HT1080 (cell line): ENCODE results near the gene ARPC1B. TPM values are rescaled to one million over a fixed set of nuclear protein-coding genes. Genes with fewer than 3 reads are reported as not detected.

ENCODE experiments used
- DNase-seq: peaks from one replicate; pipeline ENCODE4 v3.0.0-alpha.2; 2015; ENCODE audit warnings: low read depth
- total RNA-seq: library from RNA; depleted of rRNA; stranded (reverse); fragments of >200 nt; shearing (Covaris generic); gene quantifications from 2 replicates; pipeline ENCODE4 v1.2.3, GENCODE V29; 2014

Gene ARPC1B
- total RNA-seq, 1 experiment from 2014 or later: 360 TPM

- DNase-seq: no peak
Observed at GRCh38 chr7:99389772-99390171, 15.2 kb downstream of the ARPC1B start.

GRCh38 chr7:99390941-99391602 lies 16.5 kb downstream of the ARPC1B start:
- no peak for DNase-seq

- no peak for DNase-seq
Observed at GRCh38 chr7:99392046-99392445, 17.5 kb downstream of the ARPC1B start.

GRCh38 chr7:99392659-99393354 lies 18.3 kb downstream of the ARPC1B start:
- no peak for DNase-seq

DNA sequence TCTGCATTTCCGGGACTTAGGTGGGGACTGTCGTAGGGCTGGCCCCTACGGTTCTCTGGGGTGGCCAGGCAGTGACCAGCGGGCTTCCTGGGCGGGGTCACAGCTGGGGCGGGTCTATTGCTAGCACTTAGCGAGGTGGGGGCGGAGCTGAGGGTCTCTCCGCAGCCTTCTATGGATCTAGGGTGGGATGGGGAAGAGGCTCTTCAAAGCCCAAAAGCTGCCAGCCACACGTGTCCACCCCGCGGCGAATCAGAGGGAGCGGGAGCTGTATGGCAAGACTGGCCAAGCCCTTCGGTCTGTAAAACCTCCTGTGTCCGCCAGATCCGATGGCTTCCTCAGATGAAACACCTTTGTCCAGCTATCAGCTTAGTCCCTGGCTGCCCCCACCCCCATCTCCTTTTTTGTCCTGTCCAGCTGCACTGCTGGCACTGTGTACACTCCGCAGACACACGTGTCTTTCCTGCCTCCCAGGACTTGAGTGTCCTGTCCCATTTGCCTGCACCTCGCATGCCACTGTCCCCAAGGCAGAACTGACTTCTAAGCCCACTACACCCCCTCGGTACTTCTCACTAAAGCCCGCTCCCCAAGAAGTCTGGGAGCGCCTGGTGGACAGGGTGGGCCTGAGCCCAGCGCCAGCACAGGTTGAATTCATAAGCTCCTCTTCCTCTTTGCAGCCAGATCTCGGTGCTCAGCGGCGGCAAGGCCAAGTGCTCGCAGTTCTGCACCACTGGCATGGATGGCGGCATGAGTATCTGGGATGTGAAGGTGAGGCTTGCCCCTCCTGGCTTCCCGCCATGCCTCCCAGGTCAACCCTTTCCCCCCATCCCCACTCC lies 19.0 kb downstream of the ARPC1B start:
- DNase-seq: no peak

- DNase-seq: no peak
Observed at GRCh38 chr7:99394188-99394502, 19.6 kb downstream of the ARPC1B start.

GRCh38 chr7:99395616-99396327 lies 21.2 kb downstream of the ARPC1B start:
- DNase-seq: no peak

- DNase-seq: no peak
Observed at GRCh38 chr7:99396418-99397296, 22.1 kb downstream of the ARPC1B start.

DNA sequence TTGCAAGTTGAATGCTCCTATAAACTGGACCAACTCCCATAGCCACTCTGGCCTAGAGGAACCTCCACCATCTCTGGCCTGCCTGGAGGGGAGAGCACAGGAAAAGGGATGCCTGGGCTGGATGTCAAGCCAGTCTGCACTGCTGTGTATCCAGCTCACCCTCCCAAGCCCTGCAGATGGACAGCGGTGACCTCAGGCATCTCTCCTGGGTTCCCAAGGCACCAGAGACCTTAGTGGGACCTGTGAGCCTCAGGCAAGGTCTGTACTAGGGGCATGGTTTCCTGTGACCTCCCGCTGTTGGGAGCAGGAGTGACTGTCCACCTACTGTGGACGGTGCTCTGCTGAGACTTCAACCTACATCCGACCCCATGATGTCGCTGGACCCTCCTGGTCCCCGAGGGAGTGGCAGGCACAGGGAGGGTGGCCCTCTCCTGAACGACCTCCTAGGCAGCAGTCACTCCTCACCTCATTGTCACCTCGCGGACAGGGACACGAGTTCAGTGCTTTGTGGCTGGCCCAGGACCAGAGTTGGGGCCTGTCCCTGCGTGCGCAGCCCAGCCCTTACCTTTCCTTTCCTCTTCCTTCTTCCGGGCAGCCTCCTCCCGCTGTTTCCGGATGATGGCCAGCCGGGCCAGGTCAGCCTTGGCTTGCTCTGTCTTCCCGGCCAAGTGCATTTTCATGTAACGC lies 22.9 kb downstream of the ARPC1B start:
- DNase-seq: no peak

DNA sequence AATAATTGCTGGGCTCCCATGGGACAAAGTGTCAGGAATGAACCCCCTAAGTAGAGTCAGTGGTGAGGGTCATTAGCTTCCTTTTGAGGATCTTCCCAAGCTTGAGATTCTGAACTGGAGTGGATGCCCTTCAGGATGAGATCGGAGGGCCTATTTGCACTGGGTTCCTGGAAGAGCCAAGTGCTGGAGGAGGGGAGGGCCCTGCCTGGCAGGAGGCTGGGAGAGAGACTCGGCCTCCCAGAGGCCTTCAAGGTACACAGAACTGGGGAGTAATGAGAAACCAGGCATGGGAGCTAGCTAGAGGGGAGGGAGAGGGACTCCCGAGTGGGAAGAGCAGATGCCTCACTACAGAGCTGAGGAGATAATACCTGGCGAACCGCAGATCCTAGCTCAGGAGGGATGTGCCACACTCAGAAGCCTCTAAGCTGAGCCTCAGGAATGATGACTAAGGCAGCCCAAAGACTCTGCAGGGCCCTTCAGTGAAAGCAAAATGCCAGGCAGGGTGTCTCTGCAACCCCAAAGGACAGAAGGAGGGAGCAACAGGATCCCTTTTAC lies 24.4 kb downstream of the ARPC1B start:
- DNase-seq: no peak

DNA sequence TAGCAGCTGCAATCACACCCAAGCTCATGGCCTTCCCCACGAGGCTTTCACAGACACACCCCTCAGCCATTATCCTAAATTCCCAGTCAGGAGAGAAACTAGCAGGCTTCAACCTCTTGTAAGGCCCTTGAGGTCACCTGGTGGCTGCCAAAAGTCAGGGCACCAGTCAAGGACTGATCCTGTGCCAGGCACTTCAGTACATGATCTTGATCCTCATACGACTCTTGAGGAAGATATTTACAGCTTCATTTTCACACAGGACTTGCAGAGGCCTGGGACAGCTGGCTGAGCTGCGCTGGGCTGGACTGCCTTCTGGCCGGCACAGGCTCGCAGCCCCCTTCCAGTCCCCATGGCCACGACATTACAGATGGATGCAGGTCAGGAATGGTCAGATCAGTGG lies 25.1 kb downstream of the ARPC1B start:
- DNase-seq: no peak

DNA sequence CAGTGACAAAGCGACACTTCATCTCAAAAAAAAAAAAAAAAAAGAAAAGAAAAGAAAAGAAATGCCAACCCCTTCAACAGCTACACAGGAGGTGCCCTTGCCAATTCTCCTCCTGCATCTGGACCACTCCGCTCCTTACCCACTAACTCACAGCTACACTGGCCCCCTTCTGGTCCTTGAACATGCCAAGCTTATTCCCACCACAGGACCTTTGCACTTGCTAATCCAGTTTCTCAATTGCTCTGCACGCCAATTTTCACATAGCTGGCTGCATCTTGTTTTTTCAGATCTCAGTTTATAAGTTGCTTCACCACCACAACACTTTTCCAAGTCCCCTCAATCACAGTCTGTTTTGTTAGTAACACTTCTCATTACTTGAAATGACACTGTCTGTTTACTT lies 28.3 kb downstream of the ARPC1B start:
- no peak for DNase-seq

GRCh38 chr7:99403764-99404163 lies 29.2 kb downstream of the ARPC1B start:
- no peak for DNase-seq

GRCh38 chr7:99404235-99404976 lies 29.9 kb downstream of the ARPC1B start:
- no peak for DNase-seq

DNA sequence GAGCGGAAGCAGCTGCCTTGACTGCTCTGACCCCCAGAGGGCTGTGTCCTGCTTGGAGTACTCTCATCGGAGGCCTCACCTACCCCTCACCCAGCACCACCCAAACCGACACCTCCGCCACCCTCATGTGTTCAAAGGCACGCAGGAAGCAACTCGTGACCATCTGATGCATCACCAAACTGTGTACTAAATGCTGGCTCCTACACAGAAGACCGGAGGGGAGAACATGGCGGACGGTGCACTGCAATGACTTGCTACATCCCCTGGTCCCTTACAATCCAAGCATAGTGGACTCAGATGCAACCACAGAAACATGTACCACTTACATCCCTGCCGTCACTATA lies 30.4 kb downstream of the ARPC1B start:
- no peak for DNase-seq

DNA sequence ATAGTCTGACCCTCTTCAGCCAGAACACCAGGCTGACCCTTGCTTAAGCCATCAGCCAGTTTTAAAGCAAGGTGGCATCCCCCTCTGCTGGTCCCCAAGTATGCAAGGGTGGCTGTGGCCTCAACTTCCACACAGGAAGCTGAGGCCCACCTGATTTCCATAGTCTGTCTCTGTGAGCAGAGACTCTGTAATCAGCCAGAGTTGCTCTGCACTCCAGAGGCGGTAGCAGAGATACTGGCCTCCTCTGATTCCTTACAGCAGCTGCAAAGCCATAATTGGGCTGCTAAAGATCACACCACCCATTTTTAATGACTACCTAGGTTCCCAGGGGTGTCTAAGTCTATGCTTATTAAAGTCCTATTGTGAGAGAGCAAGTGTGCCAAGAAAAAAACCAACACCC lies 32.0 kb downstream of the ARPC1B start:
- no peak for DNase-seq

- DNase-seq: peak; percentile 47
Observed at GRCh38 chr7:99407872-99408378, 33.4 kb downstream of the ARPC1B start.

- peak; percentile 94 for DNase-seq
Observed at GRCh38 chr7:99408379-99409191, 34.1 kb downstream of the ARPC1B start, which contains the start of the genes BUD31 and PDAP1. TSS of gene BUD31 (plus strand) at chr7:99408969. CDS start at chr7:99411093, 2,124 bp downstream. TSS of gene PDAP1 (minus strand) at chr7:99408597. CDS start at chr7:99408548, 49 bp downstream.
